ENCODE measurements around the gene NRN1L.
"Not testable (repeated sequence)": the region's sequence is repeated elsewhere in the genome, so short reads cannot be mapped to it uniquely, and the experiment has no call there.

NRN1L gene

DNA sequence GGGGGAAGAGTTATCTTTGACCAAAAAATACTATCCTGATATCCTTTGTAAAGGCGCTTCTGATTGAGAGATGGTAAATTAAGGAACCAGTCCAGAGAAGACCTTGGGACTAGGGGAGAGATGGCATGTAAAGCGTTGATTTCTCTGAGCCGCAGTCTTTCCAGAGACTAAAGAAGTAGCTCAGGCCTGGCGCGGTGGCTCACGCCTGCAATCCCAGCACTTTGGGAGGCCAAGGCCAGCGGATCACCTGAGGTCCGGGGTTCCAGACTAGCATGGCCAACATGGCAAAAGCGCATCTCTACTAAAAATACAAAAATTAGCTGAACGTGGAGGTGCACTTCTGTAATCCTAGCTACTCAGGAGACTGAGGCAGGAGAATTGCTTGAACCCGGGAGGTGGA is 36.6 kb upstream of the NRN1L start:
- Mint-ChIP-seq H3K27ac (peak overlapping the region; percentile 88), H3K36me3 (ENCODE audit: low read depth) (peaks cover 29% of the 10 kb centered on the region), H3K4me3 (peak overlapping the region; percentile 84), H3K27me3 (no peaks in the 10 kb centered on the region), H3K4me1 (ENCODE audit: low read depth) (peaks cover 54% of the 10 kb centered on the region), H3K9me3 (no peaks in the 10 kb centered on the region)
- intact Hi-C loops (cut with micrococcal nuclease), result no loop called here

DNA sequence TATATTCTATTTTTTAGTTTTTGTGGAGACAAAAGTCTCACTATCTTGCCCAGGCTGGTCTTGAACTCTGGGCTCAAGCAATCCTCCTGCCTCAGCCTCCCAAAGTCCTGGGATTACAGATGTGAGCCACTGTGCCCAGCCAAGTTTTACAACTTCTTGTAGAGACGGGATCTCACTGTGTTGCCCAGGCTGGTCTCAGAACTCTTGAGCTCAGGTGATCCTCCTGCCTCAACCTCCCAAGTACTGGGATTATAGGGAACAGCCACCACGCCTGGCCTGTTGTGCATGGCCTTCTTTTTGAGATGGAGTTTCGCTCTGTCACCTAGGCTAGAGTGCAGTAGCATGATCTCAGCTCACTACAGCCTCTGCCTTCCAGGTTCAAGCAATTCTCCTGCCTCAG is 31.0 kb upstream of the NRN1L start:
- H3K36me3 Mint-ChIP-seq (ENCODE audit: low read depth), result peaks cover 36% of the 10 kb centered on the region
- no peak overlapping the region for H3K4me3 Mint-ChIP-seq
- no peaks in the 10 kb centered on the region for H3K27me3 Mint-ChIP-seq
- peaks cover 55% of the 10 kb centered on the region for H3K4me1 Mint-ChIP-seq (ENCODE audit: low read depth)
- H3K27ac Mint-ChIP-seq, result no peak overlapping the region
- no peaks in the 10 kb centered on the region for H3K9me3 Mint-ChIP-seq
- intact Hi-C loops (cut with micrococcal nuclease), result no loop called here

DNA sequence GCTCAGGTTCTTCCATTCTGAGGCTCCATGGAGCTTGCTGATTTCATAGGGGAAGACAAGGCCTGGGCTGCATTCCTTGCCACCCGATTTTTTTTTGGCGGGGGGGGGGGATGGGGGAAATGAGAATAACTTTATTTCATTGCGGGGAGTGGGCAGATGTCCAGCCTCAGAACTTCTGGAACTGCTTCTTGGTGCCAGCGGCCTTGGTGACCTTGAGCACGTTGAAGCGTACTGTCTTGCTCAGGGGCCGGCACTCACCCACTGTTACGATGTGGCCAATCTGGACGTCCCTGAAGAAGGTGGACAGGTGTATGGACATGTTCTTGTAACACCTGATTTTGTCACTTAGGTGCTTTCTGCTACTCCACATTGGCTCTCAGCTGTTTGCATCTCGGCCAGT is 28.9 kb upstream of the NRN1L start:
- no peaks in the 10 kb centered on the region for H3K9me3 Mint-ChIP-seq
- peaks cover 34% of the 10 kb centered on the region for H3K36me3 Mint-ChIP-seq (ENCODE audit: low read depth)
- H3K27me3 Mint-ChIP-seq, result no peaks in the 10 kb centered on the region
- no peak overlapping the region for H3K27ac Mint-ChIP-seq
- peaks cover 55% of the 10 kb centered on the region for H3K4me1 Mint-ChIP-seq (ENCODE audit: low read depth)
- intact Hi-C loops (cut with micrococcal nuclease), result no loop called here
- H3K4me3 Mint-ChIP-seq, result no peak overlapping the region

DNA sequence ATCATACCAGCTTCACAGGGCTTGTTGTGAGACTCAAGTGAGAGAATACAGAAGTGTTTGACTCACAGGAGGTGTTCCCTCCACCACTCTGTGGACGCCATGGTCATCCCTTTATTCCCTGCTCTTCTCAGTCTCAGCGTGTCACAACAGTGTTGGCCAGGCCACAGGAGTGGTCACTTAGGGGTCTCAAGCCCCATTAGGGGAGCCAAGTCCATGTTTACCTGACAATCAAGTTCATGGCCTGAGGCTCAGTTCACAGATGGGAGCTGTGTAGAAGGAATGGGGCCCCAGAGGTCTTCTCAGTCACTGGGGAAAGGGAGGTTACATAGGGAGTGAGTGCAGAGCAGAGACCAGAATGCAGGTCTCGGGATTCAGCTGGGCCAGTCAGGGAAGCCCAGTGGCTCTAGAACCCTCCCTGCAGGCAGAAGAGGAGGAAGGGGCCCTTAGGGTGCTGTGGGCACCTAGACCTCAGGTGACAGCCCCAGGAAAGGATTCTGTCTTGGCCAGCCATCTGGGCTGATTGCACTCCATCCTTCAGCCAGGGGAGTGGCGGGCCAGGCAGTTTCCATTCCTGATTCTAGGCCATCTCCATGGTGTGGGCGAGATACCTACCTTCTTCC is 27.6 kb upstream of the NRN1L start:
- Mint-ChIP-seq H3K27me3 (no peaks in the 10 kb centered on the region), H3K4me1 (ENCODE audit: low read depth) (peaks cover 67% of the 10 kb centered on the region), H3K36me3 (ENCODE audit: low read depth) (peaks cover 47% of the 10 kb centered on the region), H3K4me3 (no peak overlapping the region), H3K9me3 (no peaks in the 10 kb centered on the region), H3K27ac (peak overlapping the region; percentile 81)
- intact Hi-C loops (cut with micrococcal nuclease), result no loop called here

DNA sequence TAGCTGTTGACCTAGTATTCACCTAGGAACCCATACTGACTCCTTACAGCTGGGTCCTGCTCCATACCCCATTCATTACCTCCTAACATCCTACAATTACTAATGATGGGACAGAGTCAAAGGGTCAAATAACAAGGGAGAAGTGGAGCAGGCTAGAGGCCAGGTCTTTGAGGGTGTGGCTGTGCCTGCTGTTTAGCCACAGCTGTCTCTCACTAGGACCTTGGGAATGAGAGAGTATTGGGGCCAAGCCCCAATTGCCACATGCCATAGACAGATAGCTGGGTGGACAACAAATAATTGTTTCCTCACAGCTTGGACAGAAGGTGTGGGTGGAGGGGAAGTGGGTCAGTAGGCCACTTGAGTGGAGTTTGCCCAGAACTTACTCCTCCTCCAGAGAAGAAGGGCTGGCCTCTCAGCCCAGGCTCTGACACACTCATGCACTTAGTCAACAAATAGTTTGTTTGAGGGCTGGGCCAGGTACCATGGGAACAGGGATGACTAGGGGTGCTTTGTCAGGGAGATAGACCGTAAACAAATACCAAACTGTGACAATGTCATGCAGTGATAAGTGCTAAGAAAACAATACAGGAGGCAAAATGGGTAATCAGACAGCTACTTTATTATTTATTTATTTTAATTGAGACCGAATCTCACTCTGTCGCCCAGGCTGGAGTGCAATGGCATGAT is 27.0 kb upstream of the NRN1L start:
- intact Hi-C loops (cut with micrococcal nuclease), result no loop called here
- H3K9me3 Mint-ChIP-seq, result no peaks in the 10 kb centered on the region
- H3K4me1 Mint-ChIP-seq (ENCODE audit: low read depth), result peaks cover 67% of the 10 kb centered on the region
- no peaks in the 10 kb centered on the region for H3K27me3 Mint-ChIP-seq
- H3K27ac Mint-ChIP-seq, result peak overlapping the region; percentile 81
- peak overlapping the region; percentile 21 for H3K4me3 Mint-ChIP-seq
- peaks cover 53% of the 10 kb centered on the region for H3K36me3 Mint-ChIP-seq (ENCODE audit: low read depth)

DNA sequence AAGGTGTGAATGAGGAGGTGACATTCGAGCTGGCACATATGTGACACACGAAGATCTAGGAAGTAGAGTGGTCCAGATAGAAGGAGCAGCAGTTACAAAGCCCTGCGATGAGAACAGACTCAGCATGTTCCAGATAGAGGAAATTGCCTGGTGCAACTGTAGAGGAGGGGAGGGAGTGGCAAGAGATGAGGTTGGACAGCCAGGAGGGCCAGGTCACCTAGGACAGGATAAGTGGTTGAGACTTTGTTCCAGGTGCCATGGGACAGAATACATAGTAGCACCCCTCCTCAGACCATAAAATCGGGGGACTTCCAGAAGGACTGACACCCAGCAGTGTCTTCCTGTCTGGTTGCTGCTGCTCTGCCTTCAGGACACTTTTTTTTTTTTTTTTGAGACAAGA is 26.2 kb upstream of the NRN1L start:
- Mint-ChIP-seq H3K36me3 (ENCODE audit: low read depth) (peaks cover 53% of the 10 kb centered on the region), H3K4me1 (ENCODE audit: low read depth) (peaks cover 67% of the 10 kb centered on the region), H3K27ac (peak overlapping the region; percentile 81), H3K27me3 (no peaks in the 10 kb centered on the region), H3K9me3 (no peaks in the 10 kb centered on the region), H3K4me3 (no peak overlapping the region)
- intact Hi-C loops (cut with micrococcal nuclease), result no loop called here

DNA sequence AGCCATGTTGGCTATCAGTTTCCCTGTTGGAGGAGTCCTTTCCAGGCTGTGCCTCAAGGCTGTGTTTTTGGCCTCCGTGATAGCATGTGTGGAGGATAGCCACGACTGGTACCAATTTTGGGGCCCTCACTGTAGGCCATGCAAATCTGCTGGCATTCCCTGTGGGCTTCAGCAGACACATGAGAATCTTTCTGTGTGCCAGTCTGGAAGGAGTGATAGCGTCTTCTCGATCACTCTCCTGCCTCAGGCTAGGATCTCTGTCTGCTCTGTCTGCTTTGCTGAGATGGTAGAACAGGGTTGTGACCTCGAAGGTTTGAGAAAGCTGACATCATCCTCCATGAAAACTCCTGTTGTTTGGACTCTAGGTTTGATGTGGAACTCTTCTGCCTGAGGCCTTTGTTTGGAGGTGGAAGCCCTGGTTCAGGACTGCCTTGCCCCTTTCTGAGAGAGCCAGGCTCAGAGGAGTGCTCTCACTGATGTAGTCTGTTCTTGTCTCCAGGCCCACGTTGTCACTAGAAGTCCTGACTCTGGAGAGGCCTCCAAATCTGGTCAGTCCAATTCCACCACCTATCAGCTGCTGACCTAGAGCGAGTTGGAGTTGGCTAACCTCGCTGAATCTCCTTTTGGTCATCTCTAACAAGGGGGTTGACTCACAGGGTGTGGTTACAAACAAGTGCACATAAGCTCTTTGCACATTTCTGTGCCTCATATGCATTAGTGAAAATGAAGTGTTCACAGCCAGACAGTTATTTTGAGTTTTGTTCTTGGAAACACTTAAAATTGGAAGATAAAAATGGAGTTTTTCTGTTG is 23.9 kb upstream of the NRN1L start:
- H3K4me1 Mint-ChIP-seq (ENCODE audit: low read depth), result peaks cover 60% of the 10 kb centered on the region
- no peak overlapping the region for H3K4me3 Mint-ChIP-seq
- no peaks in the 10 kb centered on the region for H3K27me3 Mint-ChIP-seq
- intact Hi-C loops (cut with micrococcal nuclease), result no loop called here
- peak overlapping the region; percentile 43 for H3K27ac Mint-ChIP-seq
- H3K36me3 Mint-ChIP-seq (ENCODE audit: low read depth), result peaks cover 50% of the 10 kb centered on the region
- no peaks in the 10 kb centered on the region for H3K9me3 Mint-ChIP-seq

DNA sequence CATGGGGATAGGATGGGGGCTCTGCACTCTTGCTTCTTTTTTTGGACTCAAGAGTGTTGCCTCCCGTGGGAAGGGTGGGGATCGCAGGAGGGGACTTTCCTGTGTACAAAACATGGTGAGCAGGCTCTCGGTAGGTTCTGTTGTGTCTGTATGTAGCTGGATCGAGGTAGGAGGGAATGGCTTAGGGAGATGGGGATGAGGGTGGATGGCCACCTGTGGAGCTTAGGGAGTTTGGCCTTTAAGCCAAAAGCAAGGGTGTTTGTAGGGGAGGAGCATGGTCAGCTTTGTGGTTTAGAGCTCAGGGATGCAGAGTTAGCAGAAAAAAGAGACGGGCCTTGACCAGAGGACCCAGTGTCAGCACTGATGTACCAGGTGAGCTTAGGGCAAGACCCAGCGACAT is 22.8 kb upstream of the NRN1L start:
- H3K9me3 Mint-ChIP-seq, result no peaks in the 10 kb centered on the region
- H3K27me3 Mint-ChIP-seq, result no peaks in the 10 kb centered on the region
- intact Hi-C loops (cut with micrococcal nuclease), result no loop called here
- H3K36me3 Mint-ChIP-seq (ENCODE audit: low read depth), result peaks cover 52% of the 10 kb centered on the region
- peaks cover 49% of the 10 kb centered on the region for H3K4me1 Mint-ChIP-seq (ENCODE audit: low read depth)
- no peak overlapping the region for H3K4me3 Mint-ChIP-seq
- no peak overlapping the region for H3K27ac Mint-ChIP-seq

DNA sequence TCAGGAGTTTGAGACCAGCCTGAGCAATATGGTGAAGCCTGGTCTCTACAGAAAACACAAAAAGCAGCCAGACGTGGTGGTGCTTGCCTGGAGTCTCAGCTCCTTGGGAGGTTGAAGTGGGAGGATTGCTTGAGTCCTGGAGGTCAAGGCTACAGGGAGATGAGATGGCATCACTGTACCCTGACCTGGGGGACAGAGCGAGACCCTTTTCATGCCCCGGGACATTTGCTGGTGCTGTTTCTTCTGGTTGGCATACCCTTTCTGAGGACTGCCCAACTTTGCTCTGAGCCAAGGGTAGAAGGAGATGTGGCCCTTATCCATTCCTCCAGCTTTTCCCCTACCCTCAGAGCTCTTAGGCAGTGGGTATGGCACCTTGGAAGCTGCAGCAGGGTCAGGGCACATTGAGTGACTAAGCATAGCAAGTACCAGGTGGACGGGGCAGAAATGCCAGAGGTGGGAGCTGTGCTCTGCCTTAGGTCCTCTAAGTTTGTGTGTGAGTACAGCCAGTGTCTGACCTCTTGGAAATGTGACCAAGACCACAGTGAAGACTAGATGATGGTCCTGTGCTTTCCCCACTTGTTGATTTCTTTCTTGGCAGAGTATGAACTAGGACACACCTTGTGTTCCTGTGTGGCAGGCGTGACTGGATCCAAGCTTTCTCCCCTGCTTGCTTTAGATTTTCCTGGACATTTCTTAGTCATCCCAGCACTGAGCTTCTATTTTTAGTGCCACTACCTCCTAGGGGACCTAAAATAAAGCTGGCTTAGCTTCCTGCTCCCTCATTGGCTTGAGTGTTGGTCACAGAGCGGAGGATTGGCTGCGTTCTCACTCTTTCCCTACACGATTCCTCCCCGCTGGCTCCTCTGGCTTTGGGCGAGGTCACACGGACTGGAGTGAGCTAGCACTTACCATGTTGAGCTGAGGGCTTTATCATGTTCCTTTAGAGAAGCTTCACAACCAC is 21.8 kb upstream of the NRN1L start:
- Mint-ChIP-seq H3K4me3 (no peak overlapping the region), H3K27ac (no peak overlapping the region), H3K4me1 (ENCODE audit: low read depth) (peaks cover 39% of the 10 kb centered on the region), H3K36me3 (ENCODE audit: low read depth) (peaks cover 63% of the 10 kb centered on the region), H3K9me3 (no peaks in the 10 kb centered on the region), H3K27me3 (no peaks in the 10 kb centered on the region)
- intact Hi-C loops (cut with micrococcal nuclease), result no loop called here

DNA sequence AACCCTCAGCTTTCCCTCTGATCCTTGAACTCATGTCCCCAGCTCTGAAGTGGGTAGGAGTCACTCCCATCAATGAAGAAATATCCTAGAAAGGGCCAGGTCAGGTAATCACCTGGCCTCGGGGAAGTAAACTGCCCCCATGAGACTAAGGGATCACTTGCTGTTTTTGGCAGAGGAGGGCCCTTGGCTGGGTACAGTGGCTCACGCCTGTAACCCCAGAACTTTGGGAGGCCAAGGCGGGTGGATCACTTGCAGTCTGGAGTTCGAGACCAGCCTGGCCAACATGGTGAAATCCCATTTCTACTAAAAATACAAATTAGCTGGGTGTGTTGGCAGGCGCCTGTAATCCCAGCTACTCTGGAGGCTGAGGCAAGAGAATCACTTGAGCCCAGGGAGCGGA is 20.6 kb upstream of the NRN1L start:
- H3K4me3 Mint-ChIP-seq; H3K27me3 Mint-ChIP-seq; intact Hi-C loops (cut with micrococcal nuclease); H3K27ac Mint-ChIP-seq; H3K9me3 Mint-ChIP-seq: not testable (repeated sequence)
- peaks cover 74% of the 10 kb centered on the region for H3K36me3 Mint-ChIP-seq (ENCODE audit: low read depth)
- H3K4me1 Mint-ChIP-seq (ENCODE audit: low read depth), result peaks cover 28% of the 10 kb centered on the region

DNA sequence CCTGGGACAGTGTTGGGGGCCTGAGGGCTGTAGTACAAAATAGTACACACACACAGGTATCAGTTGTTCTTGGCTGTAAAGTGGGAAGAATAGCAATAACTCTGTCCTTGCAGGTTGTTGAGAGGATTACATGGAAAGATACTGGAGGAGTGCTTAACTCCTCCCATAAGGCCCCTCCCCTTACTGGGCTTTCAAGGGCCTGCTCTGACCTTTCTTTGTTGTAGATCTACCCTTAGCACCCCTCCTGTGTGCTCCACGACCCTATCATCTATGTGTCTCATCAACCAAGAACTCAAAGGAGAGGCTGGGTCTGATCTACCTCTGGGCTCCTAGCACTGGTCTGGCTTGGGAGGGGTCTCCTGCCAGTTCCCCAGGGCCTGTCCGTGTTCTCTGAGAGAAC is 20.1 kb upstream of the NRN1L start:
- H3K27ac Mint-ChIP-seq, result no peak overlapping the region
- intact Hi-C loops (cut with micrococcal nuclease), result no loop called here
- no peak overlapping the region for H3K4me3 Mint-ChIP-seq

DNA sequence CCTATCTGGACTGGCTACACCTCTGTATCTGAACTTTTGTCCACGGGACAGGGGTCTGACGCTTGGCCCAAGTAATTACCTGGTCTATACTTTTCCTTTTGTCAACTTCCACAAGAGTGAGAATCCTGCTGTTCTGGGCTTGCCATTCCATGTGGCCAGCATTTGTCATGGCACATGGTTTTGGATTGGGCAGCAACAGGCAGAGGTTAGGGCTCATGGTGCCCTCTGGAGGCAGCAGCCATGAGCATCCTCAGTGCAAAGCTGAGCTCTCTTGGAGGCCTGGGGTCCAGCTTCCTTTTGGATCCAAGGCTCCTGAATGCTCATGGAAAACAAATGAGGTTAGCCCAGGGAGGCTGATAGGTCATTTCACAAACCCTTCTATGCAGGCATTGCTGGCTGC is 19.4 kb upstream of the NRN1L start:
- H3K27ac Mint-ChIP-seq, result no peak overlapping the region
- H3K4me3 Mint-ChIP-seq, result no peak overlapping the region
- no peaks in the 10 kb centered on the region for H3K27me3 Mint-ChIP-seq
- intact Hi-C loops (cut with micrococcal nuclease), result loop anchor here (1.0 kb wide), 2 partner anchors 49 to 192 kb away; no protein-coding TSS in a partner anchor
- no peaks in the 10 kb centered on the region for H3K9me3 Mint-ChIP-seq
- H3K4me1 Mint-ChIP-seq (ENCODE audit: low read depth), result peaks cover 24% of the 10 kb centered on the region
- peaks cover 83% of the 10 kb centered on the region for H3K36me3 Mint-ChIP-seq (ENCODE audit: low read depth)

More for the DNA sequence above, 20.1 kb upstream of the NRN1L start:
- Mint-ChIP-seq H3K9me3 (no peaks in the 10 kb centered on the region), H3K4me1 (ENCODE audit: low read depth) (peaks cover 28% of the 10 kb centered on the region), H3K36me3 (ENCODE audit: low read depth) (peaks cover 80% of the 10 kb centered on the region), H3K27me3 (no peaks in the 10 kb centered on the region)

DNA sequence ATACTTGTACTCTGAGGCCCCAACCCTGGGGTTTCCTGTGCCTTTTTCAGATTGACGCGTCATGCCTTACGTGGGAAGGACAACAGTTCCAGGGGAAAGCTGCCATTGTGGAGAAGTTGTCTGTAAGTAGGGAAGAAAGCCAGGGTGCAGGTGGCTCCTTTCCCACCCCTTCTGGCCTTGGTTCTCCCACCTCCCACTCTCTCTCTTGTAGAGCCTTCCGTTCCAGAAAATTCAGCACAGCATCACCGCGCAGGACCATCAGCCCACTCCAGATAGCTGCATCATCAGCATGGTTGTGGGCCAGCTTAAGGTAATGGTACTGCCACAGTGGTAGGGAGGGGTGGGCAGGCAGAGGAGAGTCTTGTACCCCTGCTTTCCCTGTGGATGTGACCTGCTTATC is 16.4 kb upstream of the NRN1L start:
- Mint-ChIP-seq H3K4me3 (no peak overlapping the region), H3K4me1 (ENCODE audit: low read depth) (peaks cover 30% of the 10 kb centered on the region), H3K9me3 (no peaks in the 10 kb centered on the region), H3K36me3 (ENCODE audit: low read depth) (peaks cover 80% of the 10 kb centered on the region), H3K27ac (no peak overlapping the region), H3K27me3 (no peaks in the 10 kb centered on the region)
- intact Hi-C loops (cut with micrococcal nuclease), result no loop called here

Measured in dendritic cell treated with granulocyte-macrophage colony-stimulating factor and Interleukin-4, amounts not matched to agents 40 ng/mL and 50 ng/mL, for 4 days (primary cell).